GM23338 (cell line): ENCODE data around the gene USH2A. TPM values are rescaled to one million over a fixed set of nuclear protein-coding genes. Genes with fewer than 3 reads are reported as not detected.

Experiments
- ATAC-seq: fragments of 200-7000 bp; cut with Tn5 transposase; 3 replicates; pipeline ENCODE4 v1.9.1; 2020
- DNase-seq: peaks from one replicate; pipeline ENCODE4 v3.0.0-alpha.2; 2015; ENCODE audit warnings: low spot score
- H2AFZ ChIP-seq: fragments of 200-600 bp; sonication (generic); 2 replicates; pipeline ENCODE4 v1.8.0; 2016; ENCODE audit warnings: antibody characterized with exemption, mild to moderate bottlenecking, moderate library complexity
- H3F3A ChIP-seq: fragments of 200-600 bp; sonication (generic); replicated peaks from 2 replicates; pipeline ENCODE4 v1.8.0; 2017; ENCODE audit warnings: antibody characterized with exemption, mixed run types, low read depth
- H3K27ac ChIP-seq: fragments of 200-600 bp; sonication (generic); 2 replicates; pipeline ENCODE4 v1.6.1; 2016; ENCODE audit warnings: low read depth
- H3K27me3 ChIP-seq: fragments of 200-600 bp; sonication (generic); 2 replicates; pipeline ENCODE4 v1.8.0; 2016; ENCODE audit warnings: mild to moderate bottlenecking, mixed run types, moderate library complexity; ENCODE audit not compliant: insufficient read depth
- H3K36me3 ChIP-seq: fragments of 200-600 bp; sonication (generic); 2 replicates; pipeline ENCODE4 v1.8.0; 2016; ENCODE audit warnings: mild to moderate bottlenecking; ENCODE audit not compliant: insufficient read depth
- H3K4me1 ChIP-seq: fragments of 200-600 bp; sonication (generic); 2 replicates; pipeline ENCODE4 v1.8.0; 2016; ENCODE audit warnings: mild to moderate bottlenecking, moderate library complexity; ENCODE audit not compliant: insufficient read depth
- H3K4me2 ChIP-seq: fragments of 200-600 bp; sonication (generic); 2 replicates; pipeline ENCODE4 v1.7.1; 2017; ENCODE audit warnings: mixed run types
- H3K4me3 ChIP-seq: fragments of 200-600 bp; sonication (generic); 2 replicates; pipeline ENCODE4 v1.6.1; 2016; ENCODE audit warnings: mixed run types
- H3K79me2 ChIP-seq: fragments of 200-600 bp; sonication (generic); replicated peaks from 2 replicates; pipeline ENCODE4 v1.8.0; 2017; ENCODE audit warnings: mild to moderate bottlenecking; ENCODE audit not compliant: insufficient read depth
- H3K9me2 ChIP-seq: fragments of 200-600 bp; sonication (generic); 2 replicates; pipeline ENCODE4 v1.8.0; 2017; ENCODE audit not compliant: insufficient read depth
- H4K20me1 ChIP-seq: fragments of 200-600 bp; sonication (generic); replicated peaks from 2 replicates; pipeline ENCODE4 v1.8.0; 2017; ENCODE audit warnings: mild to moderate bottlenecking; ENCODE audit not compliant: insufficient read depth
- H3K27ac Mint-ChIP-seq: 2 replicates; pipeline ENCODE4 v1.8.0; 2020; ENCODE audit warnings: inconsistent platforms, mild to moderate bottlenecking, moderate library complexity, mixed read lengths
- H3K27me3 Mint-ChIP-seq: 3 replicates; pipeline ENCODE4 v1.8.0; 2022; ENCODE audit warnings: low read depth, mild to moderate bottlenecking, moderate library complexity, mixed read lengths, inconsistent platforms; ENCODE audit not compliant: insufficient read depth, poor library complexity
- H3K36me3 Mint-ChIP-seq: 3 replicates; pipeline ENCODE4 v1.8.0; 2021; ENCODE audit warnings: low read depth, mild to moderate bottlenecking, inconsistent platforms, moderate library complexity, mixed read lengths
- H3K4me1 Mint-ChIP-seq: 3 replicates; pipeline ENCODE4 v1.8.0; 2020; ENCODE audit warnings: mild to moderate bottlenecking, inconsistent platforms, mixed read lengths
- H3K4me3 Mint-ChIP-seq: 3 replicates; pipeline ENCODE4 v1.8.0; 2021; ENCODE audit warnings: moderate library complexity, mild to moderate bottlenecking, inconsistent platforms, mixed read lengths
- H3K9me3 Mint-ChIP-seq: 3 replicates; pipeline ENCODE4 v1.8.0; 2020; ENCODE audit warnings: moderate library complexity, mild to moderate bottlenecking, inconsistent platforms, mixed read lengths
- CREB1 ChIP-seq: fragments of 250-450 bp; sonication (Bioruptor Pico); IDR thresholded peaks from 2 replicates; pipeline ENCODE4 v1.5.0; 2020; ENCODE audit warnings: low read depth, mild to moderate bottlenecking, moderate library complexity
- EZH2 ChIP-seq: fragments of 200-600 bp; sonication (generic); IDR thresholded peaks from one replicate; pipeline ENCODE4 v1.8.0; 2017; ENCODE audit warnings: antibody characterized with exemption, mild to moderate bottlenecking, low read depth; ENCODE audit not compliant: unreplicated experiment
- EZH2phosphoT487 ChIP-seq: fragments of 200-600 bp; sonication (generic); IDR thresholded peaks from one replicate; pipeline ENCODE4 v1.8.1; 2018; ENCODE audit warnings: antibody characterized with exemption; ENCODE audit not compliant: unreplicated experiment
- JUNB ChIP-seq: IDR thresholded peaks from one replicate; pipeline ENCODE4 v1.6.1; 2016; ENCODE audit warnings: antibody characterized with exemption; ENCODE audit not compliant: unreplicated experiment
- NANOG ChIP-seq: IDR thresholded peaks from 2 replicates; pipeline ENCODE4 v1.6.1; 2016; ENCODE audit warnings: antibody characterized with exemption, borderline replicate concordance
- POLR2AphosphoS5 ChIP-seq: IDR thresholded peaks from 2 replicates; pipeline ENCODE4 v1.6.1; 2016; ENCODE audit warnings: antibody characterized with exemption, low read depth
- STAT1 ChIP-seq: IDR thresholded peaks from one replicate; pipeline ENCODE4 v1.6.1; 2016; ENCODE audit warnings: antibody characterized with exemption; ENCODE audit not compliant: unreplicated experiment
- ZNF114 ChIP-seq: fragments of 250-450 bp; sonication (Bioruptor Pico); IDR thresholded peaks from 2 replicates; pipeline ENCODE4 v1.5.0; 2020; ENCODE audit warnings: mild to moderate bottlenecking, moderate library complexity
- ZNF331 ChIP-seq: fragments of 250-450 bp; sonication (Bioruptor Pico); IDR thresholded peaks from 2 replicates; pipeline ENCODE4 v1.5.0; 2020; ENCODE audit warnings: low read depth, mild to moderate bottlenecking, moderate library complexity
- polyA plus RNA-seq: library from polyadenylated mRNA; unstranded; fragments of >200 nt; fragmentation: Nextera tagmentation; extraction: Ambion mirVana; gene quantifications from 2 replicates; pipeline ENCODE4 v1.2.1, GENCODE V29; 2016
- total RNA-seq: library from RNA; depleted of rRNA; stranded (reverse); fragments of >200 nt; shearing (Covaris generic); gene quantifications from 2 replicates; pipeline ENCODE4 v1.2.3, GENCODE V29; 2014
- TF ChIP-seq, protein P1 (sequence below): IDR thresholded peaks from 2 replicates; pipeline ENCODE4 v1.6.1; 2016; ENCODE audit warnings: antibody characterized with exemption
- TF ChIP-seq, protein P2 (sequence below): fragments of 250-450 bp; sonication (Bioruptor Pico); IDR thresholded peaks from 2 replicates; pipeline ENCODE4 v1.5.0; 2020; ENCODE audit warnings: mild to moderate bottlenecking, moderate library complexity
- TF ChIP-seq, protein P3 (sequence below): IDR thresholded peaks from one replicate; pipeline ENCODE4 v1.6.1; 2018; ENCODE audit warnings: antibody characterized with exemption; ENCODE audit not compliant: unreplicated experiment
- TF ChIP-seq, protein P4 (sequence below), 2 experiments: fragments of 200-600 bp in 1 of 2; sonication (generic) in 1 of 2; conservative IDR thresholded peaks; 2 replicates each; pipeline versions ENCODE4 v1.5.1 to v1.6.1; 2016 to 2017; ENCODE audit warnings: antibody characterized with exemption in 2 of 2, low read depth in 2 of 2, mild to moderate bottlenecking in 2 of 2, moderate library complexity in 1 of 2

The USH2A gene
- total and polyA plus RNA-seq, 2 experiments from 2014 or later = 0.03 TPM

DNA sequence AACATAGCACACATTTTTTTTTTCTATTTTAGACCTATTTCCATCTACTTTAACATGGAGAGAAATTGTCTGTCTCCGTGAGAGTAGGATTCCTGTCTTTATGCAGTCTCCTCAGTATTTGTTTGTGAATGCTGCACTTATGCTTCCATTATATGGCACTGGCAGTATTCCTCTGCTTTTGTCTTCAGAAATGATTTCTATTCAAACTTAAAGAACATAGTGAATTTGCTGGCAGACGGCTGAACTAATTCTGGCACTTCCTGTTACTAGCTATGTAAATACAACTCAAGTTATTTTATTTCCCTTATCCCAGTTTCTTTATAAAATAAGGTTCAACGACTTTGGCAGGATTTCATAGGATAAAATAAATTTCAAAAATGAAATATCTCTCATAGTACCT is 810.9 kb downstream of the USH2A start:
- Mint-ChIP-seq H3K9me3 (no peaks in the 10 kb centered on the region), H3K36me3 (peaks cover 56% of the 10 kb centered on the region), H3K27ac (no peak overlapping the region), H3K4me1 (peaks cover 2% of the 10 kb centered on the region; the same call in 2 of the 3 replicates), H3K27me3 (peaks cover 1% of the 10 kb centered on the region), H3K4me3 (no peak overlapping the region)
- Histone ChIP-seq H3K79me2 (peaks cover 31% of the 10 kb centered on the region), H4K20me1 (no peaks in the 10 kb centered on the region), H3F3A (no peaks in the 10 kb centered on the region), H3K9me2 (no peaks in the 10 kb centered on the region), H2AFZ (no peak overlapping the region), H3K4me1 (peaks cover 6% of the 10 kb centered on the region; the same call in 1 of the 2 replicates), H3K4me2 (no peak overlapping the region), H3K4me3 (no peak overlapping the region), H3K27me3 (no peaks in the 10 kb centered on the region), H3K36me3 (peaks cover 21% of the 10 kb centered on the region; the same call in 1 of the 2 replicates), H3K27ac (no peak overlapping the region)
- ATAC-seq = no peak
- TF ChIP-seq, protein P1, sequence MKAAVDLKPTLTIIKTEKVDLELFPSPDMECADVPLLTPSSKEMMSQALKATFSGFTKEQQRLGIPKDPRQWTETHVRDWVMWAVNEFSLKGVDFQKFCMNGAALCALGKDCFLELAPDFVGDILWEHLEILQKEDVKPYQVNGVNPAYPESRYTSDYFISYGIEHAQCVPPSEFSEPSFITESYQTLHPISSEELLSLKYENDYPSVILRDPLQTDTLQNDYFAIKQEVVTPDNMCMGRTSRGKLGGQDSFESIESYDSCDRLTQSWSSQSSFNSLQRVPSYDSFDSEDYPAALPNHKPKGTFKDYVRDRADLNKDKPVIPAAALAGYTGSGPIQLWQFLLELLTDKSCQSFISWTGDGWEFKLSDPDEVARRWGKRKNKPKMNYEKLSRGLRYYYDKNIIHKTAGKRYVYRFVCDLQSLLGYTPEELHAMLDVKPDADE = no peak
- TF ChIP-seq STAT1 (no peak), CREB1 (CRISPR knock-in tag) (no peak), EZH2 (no peak), NANOG (no peak), JUNB (no peak), ZNF114 (CRISPR knock-in tag) (no peak), POLR2AphosphoS5 (no peak), ZNF331 (no peak), EZH2phosphoT487 (no peak)
- TF ChIP-seq, protein P2, sequence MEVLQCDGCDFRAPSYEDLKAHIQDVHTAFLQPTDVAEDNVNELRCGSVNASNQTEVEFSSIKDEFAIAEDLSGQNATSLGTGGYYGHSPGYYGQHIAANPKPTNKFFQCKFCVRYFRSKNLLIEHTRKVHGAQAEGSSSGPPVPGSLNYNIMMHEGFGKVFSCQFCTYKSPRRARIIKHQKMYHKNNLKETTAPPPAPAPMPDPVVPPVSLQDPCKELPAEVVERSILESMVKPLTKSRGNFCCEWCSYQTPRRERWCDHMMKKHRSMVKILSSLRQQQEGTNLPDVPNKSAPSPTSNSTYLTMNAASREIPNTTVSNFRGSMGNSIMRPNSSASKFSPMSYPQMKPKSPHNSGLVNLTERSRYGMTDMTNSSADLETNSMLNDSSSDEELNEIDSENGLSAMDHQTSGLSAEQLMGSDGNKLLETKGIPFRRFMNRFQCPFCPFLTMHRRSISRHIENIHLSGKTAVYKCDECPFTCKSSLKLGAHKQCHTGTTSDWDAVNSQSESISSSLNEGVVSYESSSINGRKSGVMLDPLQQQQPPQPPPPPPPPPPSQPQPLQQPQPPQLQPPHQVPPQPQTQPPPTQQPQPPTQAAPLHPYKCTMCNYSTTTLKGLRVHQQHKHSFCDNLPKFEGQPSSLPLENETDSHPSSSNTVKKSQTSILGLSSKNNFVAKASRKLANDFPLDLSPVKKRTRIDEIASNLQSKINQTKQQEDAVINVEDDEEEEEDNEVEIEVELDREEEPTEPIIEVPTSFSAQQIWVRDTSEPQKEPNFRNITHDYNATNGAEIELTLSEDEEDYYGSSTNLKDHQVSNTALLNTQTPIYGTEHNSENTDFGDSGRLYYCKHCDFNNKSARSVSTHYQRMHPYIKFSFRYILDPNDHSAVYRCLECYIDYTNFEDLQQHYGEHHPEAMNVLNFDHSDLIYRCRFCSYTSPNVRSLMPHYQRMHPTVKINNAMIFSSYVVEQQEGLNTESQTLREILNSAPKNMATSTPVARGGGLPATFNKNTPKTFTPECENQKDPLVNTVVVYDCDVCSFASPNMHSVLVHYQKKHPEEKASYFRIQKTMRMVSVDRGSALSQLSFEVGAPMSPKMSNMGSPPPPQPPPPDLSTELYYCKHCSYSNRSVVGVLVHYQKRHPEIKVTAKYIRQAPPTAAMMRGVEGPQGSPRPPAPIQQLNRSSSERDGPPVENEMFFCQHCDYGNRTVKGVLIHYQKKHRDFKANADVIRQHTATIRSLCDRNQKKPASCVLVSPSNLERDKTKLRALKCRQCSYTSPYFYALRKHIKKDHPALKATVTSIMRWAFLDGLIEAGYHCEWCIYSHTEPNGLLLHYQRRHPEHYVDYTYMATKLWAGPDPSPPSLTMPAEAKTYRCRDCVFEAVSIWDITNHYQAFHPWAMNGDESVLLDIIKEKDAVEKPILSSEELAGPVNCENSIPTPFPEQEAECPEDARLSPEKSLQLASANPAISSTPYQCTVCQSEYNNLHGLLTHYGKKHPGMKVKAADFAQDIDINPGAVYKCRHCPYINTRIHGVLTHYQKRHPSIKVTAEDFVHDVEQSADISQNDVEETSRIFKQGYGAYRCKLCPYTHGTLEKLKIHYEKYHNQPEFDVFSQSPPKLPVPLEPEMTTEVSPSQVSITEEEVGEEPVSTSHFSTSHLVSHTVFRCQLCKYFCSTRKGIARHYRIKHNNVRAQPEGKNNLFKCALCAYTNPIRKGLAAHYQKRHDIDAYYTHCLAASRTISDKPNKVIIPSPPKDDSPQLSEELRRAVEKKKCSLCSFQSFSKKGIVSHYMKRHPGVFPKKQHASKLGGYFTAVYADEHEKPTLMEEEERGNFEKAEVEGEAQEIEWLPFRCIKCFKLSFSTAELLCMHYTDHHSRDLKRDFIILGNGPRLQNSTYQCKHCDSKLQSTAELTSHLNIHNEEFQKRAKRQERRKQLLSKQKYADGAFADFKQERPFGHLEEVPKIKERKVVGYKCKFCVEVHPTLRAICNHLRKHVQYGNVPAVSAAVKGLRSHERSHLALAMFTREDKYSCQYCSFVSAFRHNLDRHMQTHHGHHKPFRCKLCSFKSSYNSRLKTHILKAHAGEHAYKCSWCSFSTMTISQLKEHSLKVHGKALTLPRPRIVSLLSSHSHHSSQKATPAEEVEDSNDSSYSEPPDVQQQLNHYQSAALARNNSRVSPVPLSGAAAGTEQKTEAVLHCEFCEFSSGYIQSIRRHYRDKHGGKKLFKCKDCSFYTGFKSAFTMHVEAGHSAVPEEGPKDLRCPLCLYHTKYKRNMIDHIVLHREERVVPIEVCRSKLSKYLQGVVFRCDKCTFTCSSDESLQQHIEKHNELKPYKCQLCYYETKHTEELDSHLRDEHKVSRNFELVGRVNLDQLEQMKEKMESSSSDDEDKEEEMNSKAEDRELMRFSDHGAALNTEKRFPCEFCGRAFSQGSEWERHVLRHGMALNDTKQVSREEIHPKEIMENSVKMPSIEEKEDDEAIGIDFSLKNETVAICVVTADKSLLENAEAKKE (CRISPR knock-in tag) = no peak
- TF ChIP-seq, protein P3, sequence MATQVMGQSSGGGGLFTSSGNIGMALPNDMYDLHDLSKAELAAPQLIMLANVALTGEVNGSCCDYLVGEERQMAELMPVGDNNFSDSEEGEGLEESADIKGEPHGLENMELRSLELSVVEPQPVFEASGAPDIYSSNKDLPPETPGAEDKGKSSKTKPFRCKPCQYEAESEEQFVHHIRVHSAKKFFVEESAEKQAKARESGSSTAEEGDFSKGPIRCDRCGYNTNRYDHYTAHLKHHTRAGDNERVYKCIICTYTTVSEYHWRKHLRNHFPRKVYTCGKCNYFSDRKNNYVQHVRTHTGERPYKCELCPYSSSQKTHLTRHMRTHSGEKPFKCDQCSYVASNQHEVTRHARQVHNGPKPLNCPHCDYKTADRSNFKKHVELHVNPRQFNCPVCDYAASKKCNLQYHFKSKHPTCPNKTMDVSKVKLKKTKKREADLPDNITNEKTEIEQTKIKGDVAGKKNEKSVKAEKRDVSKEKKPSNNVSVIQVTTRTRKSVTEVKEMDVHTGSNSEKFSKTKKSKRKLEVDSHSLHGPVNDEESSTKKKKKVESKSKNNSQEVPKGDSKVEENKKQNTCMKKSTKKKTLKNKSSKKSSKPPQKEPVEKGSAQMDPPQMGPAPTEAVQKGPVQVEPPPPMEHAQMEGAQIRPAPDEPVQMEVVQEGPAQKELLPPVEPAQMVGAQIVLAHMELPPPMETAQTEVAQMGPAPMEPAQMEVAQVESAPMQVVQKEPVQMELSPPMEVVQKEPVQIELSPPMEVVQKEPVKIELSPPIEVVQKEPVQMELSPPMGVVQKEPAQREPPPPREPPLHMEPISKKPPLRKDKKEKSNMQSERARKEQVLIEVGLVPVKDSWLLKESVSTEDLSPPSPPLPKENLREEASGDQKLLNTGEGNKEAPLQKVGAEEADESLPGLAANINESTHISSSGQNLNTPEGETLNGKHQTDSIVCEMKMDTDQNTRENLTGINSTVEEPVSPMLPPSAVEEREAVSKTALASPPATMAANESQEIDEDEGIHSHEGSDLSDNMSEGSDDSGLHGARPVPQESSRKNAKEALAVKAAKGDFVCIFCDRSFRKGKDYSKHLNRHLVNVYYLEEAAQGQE = no peak
- TF ChIP-seq, protein P4, sequence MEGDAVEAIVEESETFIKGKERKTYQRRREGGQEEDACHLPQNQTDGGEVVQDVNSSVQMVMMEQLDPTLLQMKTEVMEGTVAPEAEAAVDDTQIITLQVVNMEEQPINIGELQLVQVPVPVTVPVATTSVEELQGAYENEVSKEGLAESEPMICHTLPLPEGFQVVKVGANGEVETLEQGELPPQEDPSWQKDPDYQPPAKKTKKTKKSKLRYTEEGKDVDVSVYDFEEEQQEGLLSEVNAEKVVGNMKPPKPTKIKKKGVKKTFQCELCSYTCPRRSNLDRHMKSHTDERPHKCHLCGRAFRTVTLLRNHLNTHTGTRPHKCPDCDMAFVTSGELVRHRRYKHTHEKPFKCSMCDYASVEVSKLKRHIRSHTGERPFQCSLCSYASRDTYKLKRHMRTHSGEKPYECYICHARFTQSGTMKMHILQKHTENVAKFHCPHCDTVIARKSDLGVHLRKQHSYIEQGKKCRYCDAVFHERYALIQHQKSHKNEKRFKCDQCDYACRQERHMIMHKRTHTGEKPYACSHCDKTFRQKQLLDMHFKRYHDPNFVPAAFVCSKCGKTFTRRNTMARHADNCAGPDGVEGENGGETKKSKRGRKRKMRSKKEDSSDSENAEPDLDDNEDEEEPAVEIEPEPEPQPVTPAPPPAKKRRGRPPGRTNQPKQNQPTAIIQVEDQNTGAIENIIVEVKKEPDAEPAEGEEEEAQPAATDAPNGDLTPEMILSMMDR (conservative IDR thresholded peaks at IDR 0.05; ENCODE audit: low read depth in 2 of 2) = no peak
- DNase-seq = no peak
